GM21717 (cell line): ENCODE measurements around the gene TBCEL.
"Not testable (repeated sequence)": the region's sequence is repeated elsewhere in the genome, so short reads cannot be mapped to it uniquely, and the experiment has no call there.

Experiments
- ATAC-seq: cut with Tn5 transposase; IDR thresholded peaks from one replicate; pipeline ENCODE4 v1.9.1; 2021; ENCODE audit warnings: mild to moderate bottlenecking, moderate library complexity; ENCODE audit not compliant: unreplicated experiment

The TBCEL gene

GRCh38 chr11:121104312-121104762, 80.4 kb downstream of the TBCEL start:
- ATAC-seq = no peak

GRCh38 chr11:121105063-121105480, 81.2 kb downstream of the TBCEL start:
- ATAC-seq = no peak

GRCh38 chr11:121105481-121106195, 81.7 kb downstream of the TBCEL start:
- no peak for ATAC-seq

- ATAC-seq = no peak
Observed at GRCh38 chr11:121106812-121107211, 82.9 kb downstream of the TBCEL start.

- no peak for ATAC-seq
Observed at GRCh38 chr11:121108413-121108812, 84.5 kb downstream of the TBCEL start.

GRCh38 chr11:121109471-121109870, 85.6 kb downstream of the TBCEL start:
- ATAC-seq = no peak

- no peak for ATAC-seq
Observed at GRCh38 chr11:121109916-121110586, 86.1 kb downstream of the TBCEL start.

- no peak for ATAC-seq
Observed at GRCh38 chr11:121110871-121111724, 87.2 kb downstream of the TBCEL start.

GRCh38 chr11:121112498-121113455, 88.9 kb downstream of the TBCEL start:
- ATAC-seq = no peak

GRCh38 chr11:121113611-121114010, 89.7 kb downstream of the TBCEL start:
- ATAC-seq = no peak

- not testable (repeated sequence) for ATAC-seq
Observed at GRCh38 chr11:121115024-121115423, 91.1 kb downstream of the TBCEL start.

- ATAC-seq = no peak
Observed at GRCh38 chr11:121117788-121118187, 93.9 kb downstream of the TBCEL start.

- ATAC-seq = no peak
Observed at GRCh38 chr11:121119440-121119839, 95.5 kb downstream of the TBCEL start.

- ATAC-seq = no peak
Observed at GRCh38 chr11:121122328-121122727, 98.4 kb downstream of the TBCEL start.

GRCh38 chr11:121123496-121124069, 99.7 kb downstream of the TBCEL start:
- ATAC-seq = no peak

GRCh38 chr11:121127809-121128208, 103.9 kb downstream of the TBCEL start:
- no peak for ATAC-seq

- ATAC-seq = no peak
Observed at GRCh38 chr11:121129362-121130340, 105.7 kb downstream of the TBCEL start.

- no peak for ATAC-seq
Observed at GRCh38 chr11:121131656-121132055, 107.8 kb downstream of the TBCEL start.
